Measurements from ENCODE around the gene HPD. TPM values are rescaled to one million over a fixed set of nuclear protein-coding genes. Genes with fewer than 3 reads are reported as not detected.
"Not testable (repeated sequence)": the region's sequence is repeated elsewhere in the genome, so short reads cannot be mapped to it uniquely, and the experiment has no call there.

HPD gene
- total RNA-seq, 2 experiments from 2014 or later = not detected

DNA sequence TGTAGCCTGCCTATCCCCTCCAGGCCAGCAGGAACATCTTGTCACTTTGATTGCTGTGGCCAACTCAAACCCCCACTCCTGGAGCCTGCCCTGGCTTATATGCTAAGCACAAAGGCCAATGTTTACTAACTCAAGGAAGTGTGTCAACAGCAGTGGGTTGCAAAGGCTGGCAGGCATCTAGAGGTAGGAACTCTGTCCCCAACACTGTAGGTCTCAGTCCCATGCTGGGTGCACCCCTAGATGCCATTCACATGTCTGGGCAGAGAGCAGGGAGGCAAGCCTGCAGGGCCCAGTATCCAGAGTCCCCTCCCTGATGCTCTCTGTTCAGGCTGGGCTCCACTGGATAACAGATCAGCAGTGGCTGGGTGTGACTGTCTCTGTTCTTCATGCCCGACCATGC is 1.6 kb upstream of the HPD start:
- peaks cover 2% of the 10 kb centered on the region for H3K4me1 Mint-ChIP-seq
- ChIA-PET CTCF (no interaction called here), POLR2A (no interaction called here)
- no peak overlapping the region for H3K4me3 Mint-ChIP-seq
- H3K9me3 Mint-ChIP-seq = no peaks in the 10 kb centered on the region
- H3K36me3 Mint-ChIP-seq (ENCODE audit: low read depth) = no peaks in the 10 kb centered on the region
- H3K27me3 Mint-ChIP-seq = no peaks in the 10 kb centered on the region
- no peak overlapping the region for H3K27ac Mint-ChIP-seq
- DNase-seq = no peak

DNA sequence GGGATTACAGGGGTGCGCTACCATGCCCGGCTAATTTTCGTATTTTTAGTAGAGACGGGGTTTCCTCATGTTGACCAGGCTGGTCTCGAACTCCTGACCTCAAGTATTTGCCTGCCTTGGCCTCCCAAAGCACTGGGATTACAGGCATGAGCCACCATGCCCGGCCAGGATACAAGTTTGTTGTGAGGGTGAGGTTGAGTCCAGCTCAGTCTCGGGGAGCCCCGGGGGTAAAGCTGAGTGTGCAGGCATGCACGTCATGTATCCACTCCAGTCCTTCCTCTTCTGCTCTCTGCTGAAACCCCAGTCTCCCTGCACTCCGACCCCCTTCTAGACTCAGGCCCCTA is 369 bp downstream of the HPD start:
- Mint-ChIP-seq H3K4me3 (no peak overlapping the region), H3K36me3 (ENCODE audit: low read depth) (no peaks in the 10 kb centered on the region), H3K4me1 (peaks cover 2% of the 10 kb centered on the region), H3K27ac (no peak overlapping the region), H3K27me3 (no peaks in the 10 kb centered on the region), H3K9me3 (no peaks in the 10 kb centered on the region)
- DNase-seq = no peak
- POLR2A ChIA-PET = no interaction called here
- CTCF ChIA-PET = no interaction called here

- DNase-seq = no peak
- Mint-ChIP-seq H3K4me3 (no peak overlapping the region), H3K9me3 (no peaks in the 10 kb centered on the region), H3K4me1 (peaks cover 2% of the 10 kb centered on the region), H3K36me3 (ENCODE audit: low read depth) (no peaks in the 10 kb centered on the region), H3K27me3 (no peaks in the 10 kb centered on the region), H3K27ac (no peak overlapping the region)
- POLR2A ChIA-PET = no interaction called here
- CTCF ChIA-PET = no interaction called here
These were observed 1.1 kb downstream of the HPD start for GRCh38 chr12:121857322-121858246.

DNA sequence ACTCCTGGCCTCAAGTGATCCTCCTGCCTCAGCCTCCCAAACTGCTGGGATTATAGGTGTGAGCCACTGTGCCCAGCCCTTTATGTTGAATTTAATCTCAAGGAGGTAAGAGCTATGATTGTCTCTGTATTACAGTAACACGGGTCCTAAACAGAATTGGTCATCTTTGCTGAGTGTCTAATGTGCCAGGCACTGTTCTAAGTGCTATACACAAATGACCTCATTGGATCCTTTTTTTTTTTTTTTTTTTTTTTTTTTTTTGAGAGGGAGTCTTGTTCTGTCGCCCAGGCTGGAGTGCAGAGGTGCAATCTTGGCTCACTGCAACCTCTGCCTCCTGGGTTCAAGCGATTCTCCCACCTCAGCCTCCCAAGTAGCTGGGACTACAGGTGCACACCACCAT is 6.3 kb downstream of the HPD start:
- H3K4me3 Mint-ChIP-seq; DNase-seq; H3K27me3 Mint-ChIP-seq; H3K4me1 Mint-ChIP-seq; H3K9me3 Mint-ChIP-seq; CTCF ChIA-PET; H3K27ac Mint-ChIP-seq; H3K36me3 Mint-ChIP-seq (ENCODE audit: low read depth): not testable (repeated sequence)
- POLR2A ChIA-PET = interaction anchor here (0.7 kb wide), 1 partner anchor 31 kb away, joined by 3 read pairs; no protein-coding TSS in a partner anchor

DNA sequence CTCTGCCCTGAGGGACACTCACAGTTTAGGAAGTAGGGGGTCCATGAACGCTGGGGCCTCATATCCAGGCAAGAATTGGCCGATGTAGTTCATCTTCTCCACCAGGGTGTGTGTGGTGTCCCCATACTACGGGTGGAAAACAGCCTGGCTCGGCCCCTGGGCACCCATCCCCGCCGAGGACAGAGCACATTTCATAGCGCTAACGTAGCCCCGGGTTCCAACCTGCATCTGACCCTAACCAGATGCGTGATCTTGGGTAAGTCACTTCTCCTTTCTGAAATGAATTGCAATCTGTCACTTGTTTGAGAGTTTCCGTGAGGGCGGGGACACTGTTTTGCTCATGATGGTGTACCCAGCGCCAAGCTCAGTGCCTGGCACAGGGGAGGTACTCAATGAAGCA is 9.0 kb downstream of the HPD start:
- Mint-ChIP-seq H3K36me3 (ENCODE audit: low read depth) (no peaks in the 10 kb centered on the region), H3K4me1 (no peaks in the 10 kb centered on the region), H3K9me3 (no peaks in the 10 kb centered on the region), H3K4me3 (no peak overlapping the region), H3K27me3 (no peaks in the 10 kb centered on the region), H3K27ac (no peak overlapping the region)
- DNase-seq = no peak
- ChIA-PET CTCF (no interaction called here), POLR2A (no interaction called here)

GRCh38 chr12:121849211-121849610 is 9.4 kb downstream of the HPD start:
- CTCF ChIA-PET = no interaction called here
- no peak for DNase-seq
- Mint-ChIP-seq H3K36me3 (ENCODE audit: low read depth) (no peaks in the 10 kb centered on the region), H3K27me3 (no peaks in the 10 kb centered on the region), H3K27ac (no peak overlapping the region), H3K9me3 (no peaks in the 10 kb centered on the region), H3K4me1 (no peaks in the 10 kb centered on the region), H3K4me3 (no peak overlapping the region)
- POLR2A ChIA-PET = no interaction called here

- no peak for DNase-seq
- Mint-ChIP-seq H3K36me3 (ENCODE audit: low read depth) (no peaks in the 10 kb centered on the region), H3K9me3 (no peaks in the 10 kb centered on the region), H3K4me3 (no peak overlapping the region), H3K27ac (no peak overlapping the region), H3K27me3 (no peaks in the 10 kb centered on the region), H3K4me1 (peaks cover 4% of the 10 kb centered on the region)
- ChIA-PET POLR2A (no interaction called here), CTCF (interaction anchor here (0.8 to 1.0 kb wide), 2 partner anchors 34 to 42 kb away, joined by 3 read pairs; no protein-coding TSS in a partner anchor)
These were observed 13.0 kb downstream of the HPD start for GRCh38 chr12:121845701-121846100.

GRCh38 chr12:121843236-121843982 is 15.2 kb downstream of the HPD start:
- no peaks in the 10 kb centered on the region for H3K9me3 Mint-ChIP-seq
- H3K27me3 Mint-ChIP-seq = no peaks in the 10 kb centered on the region
- peaks cover 22% of the 10 kb centered on the region for H3K4me1 Mint-ChIP-seq
- no peak overlapping the region for H3K4me3 Mint-ChIP-seq
- DNase-seq = no peak
- no peak overlapping the region for H3K27ac Mint-ChIP-seq
- CTCF ChIA-PET = interaction anchor here (1.0 to 1.3 kb wide), 3 partner anchors 31 to 49 kb away, joined by 3 to 4 read pairs (median 3); no protein-coding TSS in a partner anchor
- POLR2A ChIA-PET = interaction anchor here (0.6 kb wide), 1 partner anchor 353 kb away, joined by 3 read pairs; no protein-coding TSS in a partner anchor
- no peaks in the 10 kb centered on the region for H3K36me3 Mint-ChIP-seq (ENCODE audit: low read depth)

DNA sequence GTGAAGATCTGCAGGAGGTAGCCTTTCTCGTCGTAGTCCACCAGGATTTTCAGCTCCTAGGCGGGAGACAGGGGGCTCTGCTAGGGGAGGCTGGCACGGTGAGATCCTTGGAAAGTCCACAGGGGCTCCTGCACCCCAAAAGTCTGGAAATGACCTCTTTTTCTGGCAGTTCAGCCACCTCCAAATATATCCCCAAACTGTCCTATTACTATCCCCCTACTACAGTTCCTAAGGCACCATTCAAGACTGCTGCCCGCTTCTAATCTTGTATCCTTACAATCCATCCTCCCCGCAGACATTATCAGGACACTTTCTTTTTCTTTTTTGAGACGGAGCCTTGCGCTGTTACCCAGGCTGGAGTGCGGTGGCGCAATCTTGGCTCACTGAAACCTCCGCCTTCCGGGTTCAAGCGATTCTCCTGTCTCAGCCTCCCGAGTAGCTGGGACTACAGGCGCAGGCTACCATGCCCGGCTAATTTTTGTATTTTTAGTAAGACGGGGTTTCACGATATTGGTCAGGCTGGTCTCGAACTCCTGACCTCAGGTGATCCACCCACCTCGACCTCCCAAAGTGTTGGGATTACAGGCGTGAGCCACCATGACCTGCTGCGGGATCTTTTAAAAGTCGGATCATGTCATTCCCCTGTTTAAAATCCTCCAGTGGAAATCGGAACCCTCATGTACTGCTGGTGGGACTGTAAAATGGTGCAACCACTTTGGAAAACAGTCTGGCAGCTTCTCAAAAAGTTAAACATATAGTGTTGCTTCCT is 18.5 kb downstream of the HPD start:
- H3K27ac Mint-ChIP-seq = peak overlapping the region; percentile 84
- DNase-seq = no peak
- H3K27me3 Mint-ChIP-seq = no peaks in the 10 kb centered on the region
- CTCF ChIA-PET = interaction anchor here (1.2 to 2.2 kb wide), 3 partner anchors 29 to 48 kb away, joined by 3 to 7 read pairs (median 3); partner anchors contain the start of gene PSMD9
- H3K9me3 Mint-ChIP-seq = no peaks in the 10 kb centered on the region
- no peaks in the 10 kb centered on the region for H3K36me3 Mint-ChIP-seq (ENCODE audit: low read depth)
- peak overlapping the region; percentile 97 for H3K4me3 Mint-ChIP-seq
- peaks cover 22% of the 10 kb centered on the region for H3K4me1 Mint-ChIP-seq
- POLR2A ChIA-PET = interaction anchor here (1.1 to 1.9 kb wide), 2 partner anchors 38 to 48 kb away, joined by 3 to 4 read pairs; partner anchors contain the start of gene PSMD9

GRCh38 chr12:121839106-121839992 is 19.3 kb downstream of the HPD start:
- POLR2A ChIA-PET = interaction anchor here (1.1 to 1.9 kb wide), 4 partner anchors 10 to 49 kb away, joined by 3 to 4 read pairs (median 4); partner anchors contain the start of gene PSMD9

DNA sequence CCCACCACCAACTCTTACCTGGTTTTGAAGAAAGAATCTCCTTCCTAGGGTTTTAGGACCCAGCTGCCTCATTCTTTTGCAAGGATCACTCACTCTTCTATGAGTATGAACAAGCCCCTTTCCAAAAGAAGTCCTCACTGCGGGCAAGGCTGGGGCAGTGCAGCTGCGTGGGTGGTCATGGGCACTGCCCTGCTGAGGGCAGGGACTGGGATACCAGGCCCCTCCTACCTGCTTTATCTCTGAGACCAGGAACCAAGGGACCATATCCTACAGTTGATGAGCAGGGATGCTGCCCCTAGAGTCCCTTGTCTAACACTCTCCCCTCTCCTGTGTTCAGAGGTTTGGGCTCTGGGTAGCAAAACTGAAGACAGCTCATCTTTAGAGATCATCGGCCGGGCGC is 20.5 kb downstream of the HPD start:
- DNase-seq = no peak
- Mint-ChIP-seq H3K4me3 (no peak overlapping the region), H3K36me3 (ENCODE audit: low read depth) (no peaks in the 10 kb centered on the region), H3K4me1 (peaks cover 21% of the 10 kb centered on the region), H3K27me3 (no peaks in the 10 kb centered on the region), H3K9me3 (no peaks in the 10 kb centered on the region), H3K27ac (no peak overlapping the region)
- ChIA-PET POLR2A (interaction anchor here (1.6 to 1.9 kb wide), 3 partner anchors 9 to 43 kb away, joined by 3 to 4 read pairs (median 4); no protein-coding TSS in a partner anchor), CTCF (interaction anchor here (1.5 to 3.2 kb wide), 4 partner anchors 26 to 45 kb away, joined by 3 to 12 read pairs (median 7); no protein-coding TSS in a partner anchor)

More at GRCh38 chr12:121839106-121839992, 19.3 kb downstream of the HPD start:
- DNase-seq = peak; percentile 99
- Mint-ChIP-seq H3K4me3 (peak overlapping the region; percentile 97), H3K9me3 (no peaks in the 10 kb centered on the region), H3K27me3 (no peaks in the 10 kb centered on the region), H3K36me3 (ENCODE audit: low read depth) (no peaks in the 10 kb centered on the region), H3K4me1 (peaks cover 22% of the 10 kb centered on the region), H3K27ac (peak overlapping the region; percentile 84)
- CTCF ChIA-PET = interaction anchor here (0.6 to 3.2 kb wide), 6 partner anchors 28 to 197 kb away, joined by 3 to 12 read pairs (median 4); no protein-coding TSS in a partner anchor

GRCh38 chr12:121837680-121838079 is 21.0 kb downstream of the HPD start:
- POLR2A ChIA-PET = interaction anchor here (1.6 kb wide), 2 partner anchors 9 to 43 kb away, joined by 3 to 4 read pairs; no protein-coding TSS in a partner anchor
- Mint-ChIP-seq H3K27me3 (no peaks in the 10 kb centered on the region), H3K27ac (no peak overlapping the region), H3K9me3 (no peaks in the 10 kb centered on the region), H3K36me3 (ENCODE audit: low read depth) (peaks cover under 1% of the 10 kb centered on the region), H3K4me3 (no peak overlapping the region), H3K4me1 (peaks cover 21% of the 10 kb centered on the region)
- CTCF ChIA-PET = interaction anchor here (1.1 to 3.2 kb wide), 5 partner anchors 26 to 46 kb away, joined by 3 to 12 read pairs (median 3); no protein-coding TSS in a partner anchor
- DNase-seq = no peak
